GM19372 (cell line): Measurements from ENCODE around the gene KCNA10.
"Not testable (repeated sequence)": the region's sequence is repeated elsewhere in the genome, so short reads cannot be mapped to it uniquely, and the experiment has no call there.

Experiments
- ATAC-seq: cut with Tn5 transposase; IDR thresholded peaks from one replicate; pipeline ENCODE4 v1.9.1; 2021; ENCODE audit warnings: mild to moderate bottlenecking, low read depth, moderate library complexity; ENCODE audit not compliant: unreplicated experiment

KCNA10 gene

GRCh38 chr1:110538075-110538474 is 19.1 kb upstream of the KCNA10 start:
- ATAC-seq = no peak

- ATAC-seq = no peak
Measured at GRCh38 chr1:110535985-110536384, 17.0 kb upstream of the KCNA10 start.

- no peak for ATAC-seq
Measured at GRCh38 chr1:110533230-110533629, 14.3 kb upstream of the KCNA10 start.

GRCh38 chr1:110529011-110529410 is 10.0 kb upstream of the KCNA10 start:
- ATAC-seq = no peak

- no peak for ATAC-seq
Measured at GRCh38 chr1:110526201-110526780, 7.3 kb upstream of the KCNA10 start.

GRCh38 chr1:110525249-110525595 is 6.2 kb upstream of the KCNA10 start:
- no peak for ATAC-seq

- ATAC-seq = no peak
Measured at GRCh38 chr1:110524311-110525248, 5.6 kb upstream of the KCNA10 start.

- no peak for ATAC-seq
Measured at GRCh38 chr1:110523011-110523410, 4.0 kb upstream of the KCNA10 start.

GRCh38 chr1:110522560-110522959 is 3.6 kb upstream of the KCNA10 start:
- ATAC-seq = no peak

- no peak for ATAC-seq
Measured at GRCh38 chr1:110520827-110521226, 1.9 kb upstream of the KCNA10 start.

- no peak for ATAC-seq
Measured at GRCh38 chr1:110515891-110516290, 3.1 kb downstream of the KCNA10 start.

- ATAC-seq = no peak
Measured at GRCh38 chr1:110515041-110515440, 3.9 kb downstream of the KCNA10 start.

GRCh38 chr1:110513511-110513910 is 5.5 kb downstream of the KCNA10 start:
- ATAC-seq = no peak

- ATAC-seq = no peak
Measured at GRCh38 chr1:110511436-110511835, 7.5 kb downstream of the KCNA10 start.

GRCh38 chr1:110510921-110511320 is 8.1 kb downstream of the KCNA10 start:
- not testable (repeated sequence) for ATAC-seq

- no peak for ATAC-seq
Measured at GRCh38 chr1:110509655-110510054, 9.3 kb downstream of the KCNA10 start.

- ATAC-seq = no peak
Measured at GRCh38 chr1:110508028-110508940, 10.7 kb downstream of the KCNA10 start.

GRCh38 chr1:110506541-110506940 is 12.4 kb downstream of the KCNA10 start:
- ATAC-seq = no peak

GRCh38 chr1:110505596-110505995 is 13.4 kb downstream of the KCNA10 start:
- ATAC-seq = no peak

GRCh38 chr1:110504226-110504625 is 14.7 kb downstream of the KCNA10 start:
- ATAC-seq = no peak

- no peak for ATAC-seq
Measured at GRCh38 chr1:110503471-110503870, 15.5 kb downstream of the KCNA10 start.
